Psoas muscle (tissue), 8 donors: ENCODE data around the gene KIRREL3. TPM values are rescaled to one million over a fixed set of nuclear protein-coding genes. Genes with fewer than 3 reads are reported as not detected.

Experiments used
- ATAC-seq, 4 donors: fragments of 200-7000 bp; cut with Tn5 transposase; one replicate each; pipeline ENCODE4 v1.9.1; 2020; ENCODE audit warnings: moderate library complexity in 3 of 4, mild to moderate bottlenecking in 2 of 4
- DNase-seq, 2 donors: peaks; one replicate each; pipeline ENCODE4 v3.0.0-alpha.2; 2020
- H3K27ac ChIP-seq: fragments of 200-600 bp; one replicate; pipeline ENCODE4 v1.8.0; 2022
- H3K27me3 ChIP-seq, 3 donors: fragments of 200-600 bp in 1 of 3; one replicate each; pipeline versions ENCODE4 v1.6.1 to v1.8.0; 2013 to 2022; ENCODE audit warnings: low read length in 2 of 3, mild to moderate bottlenecking in 2 of 3, moderate library complexity in 1 of 3; ENCODE audit not compliant: insufficient read depth in 3 of 3
- H3K36me3 ChIP-seq, 2 donors: fragments of 200-600 bp in 1 of 2; one replicate each; pipeline versions ENCODE4 v1.6.1 to v1.8.0; 2013 to 2022; ENCODE audit warnings: low read depth in 1 of 2, mild to moderate bottlenecking in 1 of 2, moderate library complexity in 1 of 2; ENCODE audit not compliant: insufficient read depth in 1 of 2
- H3K4me1 ChIP-seq: fragments of 200-600 bp; one replicate; pipeline ENCODE4 v1.8.0; 2022
- H3K4me3 ChIP-seq: fragments of 200-600 bp; one replicate; pipeline ENCODE4 v1.8.0; 2022; ENCODE audit warnings: mild to moderate bottlenecking
- H3K9me3 ChIP-seq: fragments of 200-600 bp; one replicate; pipeline ENCODE4 v1.8.0; 2022
- CTCF ChIP-seq: fragments of 200-600 bp; IDR thresholded peaks from one replicate; pipeline ENCODE4 v1.8.0; 2022; ENCODE audit warnings: antibody characterized with exemption
- WGBS, 3 donors: extraction: QIAGEN DNeasy Blood & Tissue Kit; methylation state at CpG; one replicate each; pipeline versions ENCODE4 v1.1.6 to v1.1.7; 2013; 5-methylcytosine and 5-hydroxymethylcytosine counted together
- intact Hi-C, 2 donors: fragments of 100-400 bp; cut with DNase I; formaldehyde crosslinking; loops; one replicate each; pipeline versions ENCODE4 v1.11.0 to v1.14.2; 2022
- polyA plus RNA-seq, 3 donors: library from polyadenylated mRNA; stranded (reverse); fragments of 200-250 nt; gene quantifications; one replicate each; pipeline ENCODE4 v1.2.3, GENCODE V29; 2013
- total RNA-seq, 4 donors: library from RNA; stranded (reverse); fragmentation: NEBNext Ultra II Directional in 2 of 4; extraction: Animal tissue kit (Norgen Biotek cat#: 25700) in 2 of 4; gene quantifications; one replicate each; pipeline versions ENCODE4 v1.2.1 to v1.2.4, GENCODE V29; 2021 to 2023
- donor health status: healthy with polysubstance abuse.
- donor health status: DM: no; HTN: no; CAD: no; lungs with moderate emphysema.
- donor health status: Bipolar disorder and iron deficiency.
- donor health status: healthy.
- donor health status: DM: yes; HTN: yes; CAD: no.
- donor health status: DM: no; HTN: no; CAD: no.
- donor health status: DM: no; HTN: no; CAD: no.
- donor health status: DM: yes; HTN: yes; CAD: no.

Gene KIRREL3
- total and polyA plus RNA-seq, 7 donors: 0.04 TPM; not detected in 6

GRCh38 chr11:126679033-126679432 is 321.5 kb downstream of the KIRREL3 start:
- no peak for DNase-seq
- 38 to 60% (median 43%) methylated on average over 2 of the region's 2 CpGs for WGBS, 3 donors
- no peak overlapping the region for H3K4me3 ChIP-seq
- no peak for ATAC-seq
- H3K27ac ChIP-seq: no peak overlapping the region
- H3K27me3 ChIP-seq: peaks cover 0 to 6% (median 2%) of the 10 kb centered on the region in 3 donors
- no peaks in the 10 kb centered on the region for H3K9me3 ChIP-seq
- no peaks in the 10 kb centered on the region for H3K36me3 ChIP-seq
- H3K4me1 ChIP-seq: no peaks in the 10 kb centered on the region
- no peak for TF ChIP-seq CTCF
- intact Hi-C loops: no loop called here

- peaks cover 0 to 6% (median 2%) of the 10 kb centered on the region in 3 donors for H3K27me3 ChIP-seq
- no peak overlapping the region for H3K4me3 ChIP-seq
- no peaks in the 10 kb centered on the region for H3K36me3 ChIP-seq
- TF ChIP-seq CTCF: no peak
- DNase-seq: no peak
- no peaks in the 10 kb centered on the region for H3K4me1 ChIP-seq
- 88 to 96% (median 91%) methylated on average over 9 of the region's 9 CpGs for WGBS, 3 donors
- no peak for ATAC-seq
- no peaks in the 10 kb centered on the region for H3K9me3 ChIP-seq
- no peak overlapping the region for H3K27ac ChIP-seq
- intact Hi-C loops: no loop called here
These were observed 324.0 kb downstream of the KIRREL3 start for GRCh38 chr11:126676536-126676935.

GRCh38 chr11:126673319-126673718 is 327.3 kb downstream of the KIRREL3 start:
- H3K9me3 ChIP-seq: no peaks in the 10 kb centered on the region
- intact Hi-C loops: no loop called here
- ATAC-seq (no peak), DNase-seq (no peak)
- H3K4me1 ChIP-seq: no peaks in the 10 kb centered on the region
- H3K27me3 ChIP-seq: peaks cover 0 to 12% (median 2%) of the 10 kb centered on the region in 3 donors
- TF ChIP-seq CTCF: no peak
- H3K4me3 ChIP-seq: no peak overlapping the region
- WGBS, 3 donors: 59 to 64% (median 63%) methylated on average over 1 of the region's 1 CpG
- H3K27ac ChIP-seq: no peak overlapping the region
- H3K36me3 ChIP-seq: no peaks in the 10 kb centered on the region

- 29 to 36% (median 30%) methylated on average over 5 of the region's 5 CpGs for WGBS, 3 donors
- no peak for TF ChIP-seq CTCF
- ATAC-seq: no peak
- H3K36me3 ChIP-seq: no peaks in the 10 kb centered on the region
- H3K4me3 ChIP-seq: no peak overlapping the region
- no peak for DNase-seq
- H3K27ac ChIP-seq: no peak overlapping the region
- peaks cover 0 to 6% (median 0%) of the 10 kb centered on the region in 3 donors for H3K27me3 ChIP-seq
- no peaks in the 10 kb centered on the region for H3K9me3 ChIP-seq
- no peaks in the 10 kb centered on the region for H3K4me1 ChIP-seq
- intact Hi-C loops: no loop called here
These were observed 331.2 kb downstream of the KIRREL3 start for GRCh38 chr11:126669416-126669815.

GRCh38 chr11:126664643-126665042 is 335.9 kb downstream of the KIRREL3 start:
- no peak for DNase-seq
- Histone ChIP-seq H3K9me3 (no peaks in the 10 kb centered on the region), H3K36me3 (no peaks in the 10 kb centered on the region), H3K27ac (no peak overlapping the region), H3K4me3 (no peak overlapping the region), H3K4me1 (peaks cover 4% of the 10 kb centered on the region), H3K27me3 (peaks cover 0 to 4% (median 0%) of the 10 kb centered on the region in 3 donors)
- 89 to 93% (median 93%) methylated on average over 2 of the region's 2 CpGs for WGBS, 3 donors
- TF ChIP-seq CTCF: no peak
- no peak for ATAC-seq
- intact Hi-C loops: no loop called here
